Thyroid gland (tissue), 4 donors: ENCODE results near the gene ZDHHC8.

Experiments used
- POLR2A ChIP-seq, 2 donors: fragments of 450-650 bp; IDR thresholded peaks; one replicate each; pipeline ENCODE4 v1.6.1; 2017; ENCODE audit warnings: antibody characterized with exemption in 2 of 2, mild to moderate bottlenecking in 2 of 2, moderate library complexity in 1 of 2
- TF ChIP-seq, protein P1 (sequence below), 6 experiments: fragments of 200-600 bp in 3 of 6; fragments of 450-650 bp in 3 of 6; sonication (generic) in 3 of 6; IDR thresholded peaks; one replicate each; pipeline ENCODE4 v1.5.1; 2016 to 2019; ENCODE audit warnings: antibody characterized with exemption in 6 of 6, mild to moderate bottlenecking in 2 of 6, inconsistent platforms in 1 of 6, moderate library complexity in 1 of 6

DNA sequence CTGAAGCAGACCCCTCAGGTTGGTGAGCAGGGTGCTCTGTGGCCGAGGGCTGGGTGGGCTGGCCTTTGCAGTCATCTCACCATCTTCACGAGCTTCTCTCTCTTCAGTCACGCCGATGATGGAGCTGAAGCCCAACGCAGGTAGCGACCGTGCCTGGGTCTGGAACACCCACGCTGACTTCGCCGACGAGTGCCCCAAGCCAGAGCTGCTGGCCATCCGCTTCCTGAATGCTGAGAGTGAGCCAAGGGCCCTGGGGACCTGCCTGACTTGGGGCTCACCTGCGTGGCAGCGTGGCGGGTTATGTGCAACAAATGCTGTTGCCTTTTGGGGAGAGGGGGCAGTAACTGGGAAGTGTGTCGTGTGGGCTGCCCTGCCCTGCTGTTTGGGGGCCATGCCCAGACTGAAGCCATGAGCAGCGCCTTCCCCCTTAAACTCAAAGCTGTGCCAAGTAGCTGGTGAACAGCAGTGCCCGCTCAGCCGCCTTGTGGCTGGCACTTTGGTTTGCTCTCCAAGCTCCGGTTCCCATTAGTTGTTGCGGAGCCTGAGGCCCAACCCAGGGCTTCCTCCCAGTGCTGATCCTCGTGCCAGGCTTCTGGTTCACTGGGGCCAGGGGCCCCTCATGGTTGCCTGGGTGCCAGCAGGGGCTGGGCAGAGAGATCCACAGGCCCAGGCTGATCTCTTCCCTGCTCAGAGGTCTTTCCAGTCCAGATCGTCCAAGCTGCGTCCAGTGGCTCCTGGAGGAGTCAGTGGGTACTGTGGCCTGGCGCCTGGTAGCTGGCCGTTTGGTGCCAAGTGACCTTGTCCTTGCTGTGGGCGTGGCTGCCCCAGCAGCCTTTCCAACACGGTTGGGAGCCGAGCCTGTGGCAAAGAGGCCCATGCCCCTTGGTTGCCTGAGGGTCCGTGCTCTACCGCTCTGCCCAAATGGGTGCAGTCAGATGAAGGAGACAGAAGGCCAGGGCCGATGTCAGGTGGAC is 6.1 kb upstream of the ZDHHC8 start:
- TF ChIP-seq, protein P1, sequence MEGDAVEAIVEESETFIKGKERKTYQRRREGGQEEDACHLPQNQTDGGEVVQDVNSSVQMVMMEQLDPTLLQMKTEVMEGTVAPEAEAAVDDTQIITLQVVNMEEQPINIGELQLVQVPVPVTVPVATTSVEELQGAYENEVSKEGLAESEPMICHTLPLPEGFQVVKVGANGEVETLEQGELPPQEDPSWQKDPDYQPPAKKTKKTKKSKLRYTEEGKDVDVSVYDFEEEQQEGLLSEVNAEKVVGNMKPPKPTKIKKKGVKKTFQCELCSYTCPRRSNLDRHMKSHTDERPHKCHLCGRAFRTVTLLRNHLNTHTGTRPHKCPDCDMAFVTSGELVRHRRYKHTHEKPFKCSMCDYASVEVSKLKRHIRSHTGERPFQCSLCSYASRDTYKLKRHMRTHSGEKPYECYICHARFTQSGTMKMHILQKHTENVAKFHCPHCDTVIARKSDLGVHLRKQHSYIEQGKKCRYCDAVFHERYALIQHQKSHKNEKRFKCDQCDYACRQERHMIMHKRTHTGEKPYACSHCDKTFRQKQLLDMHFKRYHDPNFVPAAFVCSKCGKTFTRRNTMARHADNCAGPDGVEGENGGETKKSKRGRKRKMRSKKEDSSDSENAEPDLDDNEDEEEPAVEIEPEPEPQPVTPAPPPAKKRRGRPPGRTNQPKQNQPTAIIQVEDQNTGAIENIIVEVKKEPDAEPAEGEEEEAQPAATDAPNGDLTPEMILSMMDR (IDR thresholded peaks at IDR 0.05), result no peak
- no peak for TF ChIP-seq POLR2A (IDR thresholded peaks at IDR 0.05)
